Measurements from ENCODE around the gene CHPF2.

The CHPF2 gene

DNA sequence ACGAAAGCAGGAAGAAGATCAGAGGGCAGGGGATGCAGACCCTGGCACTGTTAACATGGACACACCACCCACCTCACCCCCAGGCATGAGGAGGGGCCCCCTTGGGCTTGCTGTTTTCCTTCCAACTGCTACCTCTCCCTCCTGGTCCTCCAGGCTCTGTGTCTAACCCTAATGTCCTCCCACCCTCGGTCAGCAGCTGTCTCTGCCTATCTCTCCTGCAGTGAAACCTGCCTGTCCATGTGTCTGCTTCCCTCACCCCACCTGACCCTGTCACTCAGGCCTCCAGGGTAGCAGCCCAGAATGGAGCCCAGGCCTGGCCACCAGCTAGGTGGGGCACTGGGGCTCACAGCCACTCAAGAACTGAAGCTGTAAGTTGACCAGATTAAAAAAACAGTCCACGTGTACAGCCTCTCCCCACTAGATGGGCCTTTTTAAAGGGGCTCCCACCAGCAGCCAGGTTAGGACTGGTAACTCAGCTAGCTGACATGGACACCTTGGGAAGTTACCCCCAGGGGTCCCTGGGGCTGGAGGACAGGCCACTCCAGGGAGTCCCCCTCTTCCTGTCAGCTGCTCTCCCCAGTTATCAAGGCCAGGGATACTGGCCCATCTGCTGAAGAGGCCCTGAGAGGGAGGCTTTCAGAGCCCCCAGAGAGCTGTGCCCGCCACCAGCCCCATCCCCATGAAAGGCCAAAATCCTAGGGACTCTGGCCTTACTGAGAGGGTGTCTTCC, 14.7 kb downstream of the CHPF2 start:
- DNase-seq (ENCODE audit: low read depth in 2 of 2), result no peak

DNA sequence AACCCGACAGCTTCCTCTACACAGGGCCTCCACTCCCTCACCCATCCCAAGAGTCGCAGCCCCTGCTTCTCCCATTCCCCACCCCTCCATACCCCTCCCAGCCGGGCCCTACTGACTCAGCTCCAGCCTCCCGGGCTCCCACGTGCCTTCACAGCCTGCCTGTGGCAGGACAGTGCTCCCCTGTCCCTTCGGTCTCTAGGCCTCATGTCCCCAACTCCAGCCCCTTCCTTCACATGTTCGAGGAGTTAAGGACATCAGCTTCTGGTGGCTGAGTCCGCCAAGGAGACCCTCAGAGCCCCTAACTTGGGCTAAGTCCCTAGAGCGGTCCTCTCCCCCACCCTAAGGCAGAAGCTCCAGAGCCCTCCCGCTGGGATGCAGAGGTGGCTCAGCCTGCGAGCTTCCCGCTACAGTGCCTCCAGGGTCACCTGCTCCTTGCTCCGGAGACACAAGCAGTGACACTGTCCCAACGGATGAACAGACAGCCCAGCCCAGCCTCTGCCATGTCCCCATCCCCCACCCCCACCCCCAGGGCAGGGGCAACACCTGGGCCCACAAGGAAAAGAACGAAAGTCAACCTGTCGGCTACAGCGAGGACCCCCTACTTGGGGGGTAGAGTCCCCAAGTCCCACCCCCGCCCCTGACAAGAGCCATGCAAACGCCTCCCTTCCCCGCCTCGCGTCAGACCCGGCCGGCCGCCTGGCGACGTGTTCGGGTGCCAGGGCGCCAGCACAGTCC, 15.5 kb downstream of the CHPF2 start:
- no peak for DNase-seq (ENCODE audit: low read depth in 2 of 2)

DNA sequence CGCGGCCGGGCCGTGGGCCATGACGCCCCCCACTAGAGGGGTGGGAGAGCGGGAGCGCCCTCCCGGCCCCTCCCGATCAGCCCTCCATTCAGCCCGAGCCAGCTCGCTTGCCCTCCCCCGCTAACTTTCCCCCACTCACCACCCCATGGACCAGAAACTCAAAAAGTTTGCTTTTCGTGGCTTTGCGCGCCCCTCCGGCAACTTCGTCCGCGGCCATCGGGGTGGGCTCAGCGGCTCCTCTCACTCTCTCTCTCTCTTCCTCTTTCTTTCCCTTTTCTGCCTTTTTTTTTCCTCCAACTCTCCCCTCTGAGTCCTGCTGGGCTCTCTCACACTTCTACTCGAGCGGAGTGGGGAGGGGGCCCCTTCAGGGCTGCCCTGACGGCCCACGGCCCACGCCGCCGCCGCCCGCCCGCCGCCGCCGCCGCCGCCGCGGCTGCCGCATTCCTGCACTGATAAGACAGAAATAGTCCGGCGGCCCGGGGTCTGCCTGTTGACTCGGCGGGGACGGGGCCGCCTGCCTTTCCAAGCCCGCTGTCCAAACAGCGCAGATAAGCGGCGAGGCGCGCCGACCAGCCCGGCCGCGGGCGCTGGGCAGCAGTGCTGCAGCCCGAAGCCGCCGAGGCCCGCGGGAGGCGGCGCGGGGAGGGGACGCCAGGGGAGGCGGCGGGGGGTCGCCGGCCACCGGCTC, 16.2 kb downstream of the CHPF2 start, which contains the start of gene SMARCD3:
SMARCD3 (minus strand) TSS at position 349 of the 688 bp plus-strand sequence; CDS start at position 217, 132 bp downstream.
- DNase-seq (ENCODE audit: low read depth in 2 of 2), result peak; percentile 40 to 49

DNA sequence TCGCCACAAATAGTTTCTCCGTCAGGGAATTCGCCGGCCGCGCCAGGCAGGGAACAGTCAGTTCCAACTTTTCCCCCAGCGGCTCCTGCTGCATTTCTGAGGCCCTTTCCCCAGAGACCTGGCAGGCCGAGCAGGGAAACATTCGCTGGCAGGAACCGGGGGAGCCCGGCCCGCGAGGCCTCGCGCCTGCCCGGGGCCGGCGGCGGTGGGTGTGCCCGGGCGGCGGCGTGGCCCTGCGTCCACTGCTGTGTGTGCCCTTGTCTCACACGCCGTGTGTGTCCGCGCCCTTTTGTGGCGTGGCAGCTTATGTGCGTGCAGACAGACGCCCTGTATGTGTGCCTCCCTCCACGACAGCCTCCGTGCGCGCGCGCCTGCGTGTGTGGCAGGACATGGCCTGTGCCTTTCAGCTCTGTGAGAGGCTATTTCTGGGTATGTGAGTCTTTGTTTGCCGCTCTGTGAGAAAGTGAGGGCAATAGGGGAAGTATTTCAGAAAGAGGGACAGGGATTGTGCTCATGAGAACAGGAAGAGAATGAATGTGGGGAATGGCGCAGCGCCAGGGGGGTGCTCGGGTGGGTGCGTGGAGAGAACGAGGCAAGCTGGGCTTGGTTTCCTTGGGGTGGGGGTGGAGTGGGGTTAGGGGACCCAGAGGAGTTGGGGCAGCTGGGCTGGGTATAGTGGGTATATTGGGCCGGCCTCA, 16.9 kb downstream of the CHPF2 start:
- DNase-seq (ENCODE audit: low read depth in 2 of 2), result no peak

DNA sequence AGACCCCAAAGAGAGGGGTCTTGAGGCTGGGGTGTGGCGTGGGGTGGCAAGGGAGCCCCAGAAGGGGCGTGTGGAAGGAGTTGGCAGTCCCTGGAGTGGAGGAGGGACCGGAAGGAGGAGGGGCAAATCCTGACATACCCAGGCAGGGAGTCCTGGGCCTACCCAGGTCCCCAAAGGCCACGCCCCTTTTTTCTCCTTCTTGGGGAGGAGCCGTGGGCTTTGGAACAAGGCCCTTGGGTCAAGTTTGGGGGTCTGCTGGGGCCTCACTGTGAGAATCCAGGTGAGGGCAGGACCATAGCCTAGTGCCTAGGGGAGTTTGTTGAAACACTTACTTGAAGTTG, 17.4 kb downstream of the CHPF2 start:
- no peak for DNase-seq (ENCODE audit: low read depth in 2 of 2)

DNA sequence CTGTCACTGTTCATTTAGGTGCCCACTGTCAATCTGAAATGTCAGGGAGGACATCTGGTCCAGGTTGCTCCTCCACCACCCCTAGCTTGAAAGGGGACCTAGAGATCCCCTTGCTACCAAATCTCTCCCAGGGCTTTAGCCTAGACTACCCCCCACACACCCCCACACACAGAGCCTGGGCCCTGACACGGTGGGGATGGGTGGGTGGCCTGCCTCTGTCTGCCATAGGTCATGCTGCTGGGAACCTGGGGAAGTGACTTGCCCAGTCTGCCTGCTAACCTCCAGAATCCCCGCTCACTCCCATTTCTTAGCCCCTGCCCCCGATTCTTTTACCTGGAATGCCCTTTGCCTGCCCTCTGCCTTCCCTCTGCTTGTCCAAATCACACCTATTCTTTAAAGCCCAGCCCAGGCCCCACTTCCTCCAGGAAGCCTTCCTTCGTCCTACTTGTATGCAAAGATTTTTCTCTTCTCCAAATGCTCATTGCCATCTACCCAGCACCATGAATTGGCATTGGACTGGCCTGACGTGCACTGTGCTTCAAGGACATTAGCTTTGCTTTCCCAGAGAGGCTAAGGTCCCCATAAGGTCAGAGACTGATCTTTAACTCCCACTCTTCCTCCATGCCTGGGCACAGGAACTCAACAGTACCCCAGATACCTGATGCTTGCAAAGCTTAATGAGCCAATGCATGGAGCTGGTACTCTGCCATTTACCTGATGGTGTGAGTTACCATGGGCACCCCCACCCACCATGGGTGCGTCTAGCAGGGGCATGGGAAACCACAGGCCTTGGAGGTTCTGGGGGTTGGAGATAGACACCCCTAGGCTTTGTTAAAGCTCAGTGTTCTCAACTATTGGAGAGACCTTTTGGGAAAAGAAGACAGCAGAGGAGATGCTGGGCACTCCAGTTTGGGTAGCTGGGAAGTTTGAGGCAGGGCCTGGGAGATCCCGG, 18.2 kb downstream of the CHPF2 start:
- no peak for DNase-seq (ENCODE audit: low read depth in 2 of 2)

DNA sequence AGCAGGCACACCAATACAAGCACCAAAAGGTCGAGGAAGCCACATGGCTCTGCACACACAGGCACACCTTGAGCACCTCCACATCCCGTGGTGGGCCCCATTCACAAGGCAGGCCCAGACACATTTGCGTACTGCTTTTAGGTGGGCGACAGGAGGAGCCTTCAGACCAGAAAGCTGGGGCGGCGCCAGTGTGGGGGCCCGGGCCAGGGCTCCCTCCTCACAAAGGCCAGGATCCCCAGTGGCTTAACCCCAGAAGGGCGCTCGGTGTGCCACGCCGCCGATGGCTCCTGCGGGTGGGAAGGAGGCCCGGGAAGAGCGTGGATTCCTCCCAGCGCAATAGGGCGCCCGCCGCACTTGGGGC, 19.0 kb downstream of the CHPF2 start:
- DNase-seq (ENCODE audit: low read depth in 2 of 2), result no peak

DNA sequence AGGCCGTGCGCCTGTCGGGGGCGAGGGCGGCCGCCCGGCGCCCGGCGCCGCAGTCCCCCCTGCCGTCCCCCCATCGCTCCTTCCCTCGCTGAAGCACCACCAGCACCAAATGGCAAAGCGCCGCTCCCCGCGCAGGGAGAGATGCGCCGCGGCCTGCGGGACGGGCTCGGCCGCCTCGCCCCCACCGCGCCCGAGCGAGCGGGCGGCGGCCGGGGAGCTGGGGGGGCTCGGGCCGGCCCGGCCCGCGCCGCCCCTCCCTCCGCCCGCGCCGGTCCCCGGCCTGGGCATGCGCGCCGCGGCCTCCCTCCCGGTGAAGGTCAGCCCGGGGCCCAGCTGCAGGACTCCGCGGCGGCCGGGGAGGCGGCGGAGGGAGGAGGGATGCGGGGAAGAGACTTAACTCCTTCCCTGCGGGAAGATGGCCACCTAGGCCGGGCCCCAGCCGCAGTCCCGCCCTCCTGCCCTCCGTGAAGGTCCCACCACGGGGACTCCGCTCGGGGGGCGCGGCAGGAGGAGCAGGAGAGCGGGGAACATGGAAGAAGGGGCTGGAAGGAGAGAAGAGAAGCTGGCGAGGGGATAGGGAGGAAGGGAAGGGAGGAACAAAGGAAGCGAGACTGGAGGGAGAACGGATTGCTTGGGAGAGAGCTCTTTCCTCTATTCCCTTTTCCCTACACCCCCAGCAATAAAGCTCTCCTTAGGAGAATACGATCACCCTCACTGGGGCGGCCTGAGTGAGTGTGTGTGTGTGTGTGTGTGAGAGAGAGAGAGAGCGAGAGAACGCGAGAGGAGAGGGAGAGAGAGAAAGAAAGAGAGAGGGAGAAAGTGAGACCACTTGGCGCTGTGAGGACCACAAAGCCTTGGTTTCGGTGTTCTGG, 19.6 kb downstream of the CHPF2 start:
- peak; percentile 40 to 46 for DNase-seq (ENCODE audit: low read depth in 2 of 2)

DNA sequence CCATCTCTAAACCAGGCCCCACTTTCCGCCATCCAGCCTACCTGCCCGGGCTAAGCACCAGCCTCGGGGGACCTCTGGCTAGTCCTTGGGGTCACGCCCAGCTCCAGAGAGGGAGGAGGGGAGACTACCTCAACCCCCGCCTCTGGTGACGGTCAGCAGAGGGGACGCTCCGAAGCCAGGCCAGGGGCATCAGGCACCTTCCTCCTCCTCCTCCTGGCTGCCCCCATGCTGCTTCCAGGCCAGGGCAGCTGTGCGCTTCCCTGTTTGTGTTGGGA, 20.2 kb downstream of the CHPF2 start:
- no peak for DNase-seq (ENCODE audit: low read depth in 2 of 2)

DNA sequence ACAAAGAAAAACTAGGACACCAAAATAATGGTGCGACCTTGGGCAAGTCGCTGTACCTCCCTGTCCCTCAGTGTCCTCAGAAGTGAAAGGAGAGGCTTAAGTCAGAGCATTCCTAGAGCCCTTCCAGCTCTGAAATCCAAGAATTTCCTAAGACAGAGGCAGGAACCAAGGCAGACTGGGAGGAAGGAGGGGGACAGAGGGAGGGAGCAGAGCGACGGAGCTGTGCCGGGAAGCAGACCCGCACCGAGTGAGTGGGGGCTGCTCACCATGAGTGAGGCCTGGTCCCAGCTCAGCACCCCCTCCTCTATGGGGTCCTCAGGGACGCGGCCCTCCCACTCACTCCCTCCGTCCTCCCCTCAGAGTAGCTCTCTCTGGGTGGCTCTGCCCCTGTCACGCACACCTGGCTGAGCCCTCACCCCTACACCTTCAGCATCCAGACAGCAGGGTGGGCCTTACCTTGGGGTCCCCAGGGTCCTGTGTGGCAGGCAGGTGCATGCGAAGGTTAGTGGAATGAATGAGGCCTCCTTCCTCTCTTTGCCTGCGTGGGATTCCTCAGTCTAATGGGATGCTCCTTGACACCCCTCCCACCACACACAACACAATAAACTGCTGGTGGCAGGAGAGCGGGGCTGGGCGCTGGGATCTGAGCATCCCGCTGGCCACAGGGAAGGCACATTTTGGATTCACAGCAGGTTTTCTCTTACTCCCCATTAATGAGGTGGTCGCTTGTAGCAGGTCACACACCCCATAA, 20.9 kb downstream of the CHPF2 start:
- no peak for DNase-seq (ENCODE audit: low read depth in 2 of 2)

DNA sequence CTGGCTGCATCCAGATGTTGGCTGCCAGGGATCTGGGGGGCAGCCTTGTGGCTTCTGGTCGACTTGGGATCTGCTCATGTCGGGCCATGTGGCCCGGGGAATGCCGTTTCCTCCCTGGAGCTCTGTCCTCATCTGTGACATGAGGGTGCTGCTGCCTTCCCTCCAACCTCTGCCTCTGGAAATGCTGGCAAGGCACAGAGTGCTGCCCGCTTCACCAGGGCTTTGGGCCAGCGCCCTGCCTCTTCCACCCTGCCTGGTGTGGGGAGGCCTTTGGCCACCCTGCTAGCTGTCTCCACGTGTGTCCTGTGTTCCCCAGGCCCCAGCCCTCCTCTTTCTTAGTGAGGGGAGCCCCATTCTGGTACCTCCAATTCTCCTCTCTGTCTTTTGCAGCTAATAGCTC, 22.0 kb downstream of the CHPF2 start:
- DNase-seq (ENCODE audit: low read depth in 2 of 2), result no peak

DNA sequence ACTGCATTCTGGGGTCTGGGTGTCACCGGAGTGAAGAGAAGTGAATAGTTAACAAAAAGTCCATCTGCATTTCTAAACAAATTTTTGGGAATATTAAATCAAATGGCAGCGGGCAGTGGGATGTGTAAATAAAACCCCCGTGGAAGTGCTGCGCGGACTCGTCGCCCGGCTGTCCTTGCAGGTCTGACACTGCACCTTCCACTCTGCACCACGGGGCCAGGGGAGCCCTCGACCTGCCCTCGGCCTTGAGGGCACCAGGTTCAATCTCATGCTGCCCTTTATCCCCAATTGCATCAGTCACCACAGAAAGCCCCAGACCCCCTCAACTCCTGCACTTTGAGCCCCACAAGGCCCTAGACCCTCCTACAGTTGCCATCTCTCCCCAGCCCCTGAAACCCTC, 22.6 kb downstream of the CHPF2 start:
- no peak for DNase-seq (ENCODE audit: low read depth in 2 of 2)

DNA sequence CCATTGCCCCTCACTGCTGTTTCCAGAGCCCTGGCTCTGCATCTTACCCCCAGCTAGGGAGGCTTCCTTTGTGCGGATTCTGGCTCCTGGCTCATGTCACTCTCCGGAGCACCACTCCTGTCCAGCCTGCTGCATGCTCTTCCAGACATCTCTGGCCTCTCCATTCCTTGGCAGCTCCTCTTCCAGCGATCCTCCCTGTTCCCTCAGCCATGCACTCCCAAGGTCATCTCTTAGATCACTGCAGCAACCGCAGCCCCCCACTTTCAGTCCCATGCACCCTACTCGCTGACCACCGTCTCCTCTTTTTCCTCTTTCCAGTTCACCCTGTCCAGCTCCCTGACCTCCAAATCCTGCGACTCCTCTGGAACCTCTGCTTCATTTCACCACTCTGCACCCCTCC, 23.1 kb downstream of the CHPF2 start:
- DNase-seq (ENCODE audit: low read depth in 2 of 2), result no peak

DNA sequence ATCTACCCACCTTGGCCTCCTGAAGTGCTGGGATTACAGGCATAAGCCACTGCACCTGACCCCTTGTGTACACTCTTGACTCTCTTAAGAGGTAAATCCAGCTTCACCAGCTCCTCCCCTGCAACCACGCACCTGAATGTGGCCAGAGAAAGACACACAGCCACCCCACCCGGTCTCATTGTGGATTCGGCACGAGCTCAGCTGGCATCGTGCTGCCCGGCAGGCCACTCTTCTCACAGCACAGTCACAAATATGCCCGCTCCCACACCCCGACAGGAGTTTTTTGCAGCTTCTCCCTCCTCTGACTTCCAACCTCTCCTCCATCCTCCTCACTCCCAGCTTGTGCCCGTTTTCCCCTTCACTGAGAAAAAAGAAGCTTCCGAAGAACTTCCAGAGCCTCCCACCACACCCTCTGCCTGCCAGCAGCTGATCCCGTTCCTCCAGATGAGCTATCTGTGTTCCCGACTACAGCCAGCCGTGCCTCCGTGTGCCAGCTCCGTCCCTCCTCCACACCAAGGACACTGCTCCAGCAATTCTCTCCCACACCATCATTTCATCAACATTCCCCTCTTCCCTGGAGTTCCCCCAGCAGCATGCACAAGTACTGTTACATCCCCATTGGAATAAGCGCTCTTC, 24.2 kb downstream of the CHPF2 start:
- no peak for DNase-seq (ENCODE audit: low read depth in 2 of 2)

DNA sequence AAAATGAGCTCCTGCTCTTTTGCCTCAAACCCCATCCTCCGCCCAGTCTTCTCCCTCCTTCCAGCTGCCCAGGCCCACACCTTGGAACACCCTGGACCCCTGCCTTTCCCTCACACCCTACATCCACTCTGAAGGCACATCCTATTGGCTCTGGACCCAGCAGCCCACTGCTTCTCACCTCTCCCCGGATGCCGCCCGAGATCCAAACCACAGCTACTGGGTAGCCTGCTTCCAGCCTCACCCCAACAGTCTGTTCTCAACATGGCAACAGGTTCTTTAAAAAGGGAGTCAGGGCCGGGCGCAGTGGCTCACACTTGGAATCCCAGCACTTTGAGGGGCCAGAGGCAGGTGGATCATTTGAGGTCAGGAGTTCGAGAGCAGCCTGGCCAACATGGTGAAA, 25.7 kb downstream of the CHPF2 start:
- DNase-seq (ENCODE audit: low read depth in 2 of 2), result no peak

DNA sequence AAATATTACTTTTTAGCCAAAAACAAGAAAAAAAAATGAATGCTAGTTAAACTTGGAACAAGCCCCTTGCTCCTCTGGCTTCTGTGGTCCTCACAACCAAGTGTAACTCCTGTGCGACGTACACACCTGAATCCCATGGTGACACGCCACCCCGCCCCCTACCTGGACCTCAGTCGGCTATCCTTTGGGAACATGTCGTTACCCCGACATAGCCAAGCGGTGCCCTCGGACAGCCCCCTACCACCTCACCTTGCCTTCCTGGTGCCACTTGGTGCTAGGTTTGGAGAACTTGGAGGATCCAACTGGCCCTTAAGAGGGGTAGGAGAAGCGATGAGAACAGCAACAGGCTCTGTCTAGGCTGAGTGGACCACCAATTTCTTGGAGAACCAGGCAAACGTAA, 28.2 kb downstream of the CHPF2 start:
- DNase-seq (ENCODE audit: low read depth in 2 of 2), result no peak

DNA sequence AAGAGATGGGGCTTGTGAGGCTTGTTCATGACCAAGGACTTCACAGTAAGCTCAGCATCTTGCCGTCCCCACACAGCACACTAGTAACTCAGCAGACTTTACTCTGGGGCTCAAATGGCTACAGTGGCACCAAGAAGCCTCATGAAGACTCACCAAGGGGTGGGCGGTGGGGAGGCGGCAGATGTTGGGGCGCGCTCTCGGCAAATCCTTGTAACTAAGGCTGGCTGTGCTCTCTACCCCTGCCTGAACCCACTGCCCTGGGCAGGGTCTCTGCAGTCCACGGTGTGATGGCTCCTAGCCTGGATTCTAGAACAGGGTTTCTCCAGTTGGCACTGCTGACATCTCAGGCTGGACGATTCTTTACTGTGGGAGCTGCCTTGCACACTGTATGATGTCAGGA, 28.6 kb downstream of the CHPF2 start:
- no peak for DNase-seq (ENCODE audit: low read depth in 2 of 2)

DNA sequence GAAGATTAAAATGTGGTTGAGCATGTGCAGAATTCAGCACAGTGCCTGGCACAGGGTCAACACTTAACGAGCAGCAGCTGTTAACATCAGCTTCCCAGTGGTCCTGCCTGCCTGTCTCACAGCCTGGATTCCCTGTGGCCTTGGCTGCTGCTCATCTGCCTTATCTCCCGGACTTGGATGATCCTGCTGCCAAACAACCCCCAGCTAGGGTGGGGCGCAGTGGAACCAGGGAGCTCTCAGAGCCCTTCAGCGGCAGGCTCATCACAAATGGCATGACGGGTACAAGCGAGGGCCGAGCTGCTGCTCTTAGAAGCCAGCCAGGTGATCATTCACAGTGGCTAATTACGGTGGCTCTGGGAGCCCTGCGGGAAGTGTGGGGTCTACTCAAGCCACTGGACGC, 29.2 kb downstream of the CHPF2 start:
- DNase-seq (ENCODE audit: low read depth in 2 of 2), result no peak

DNA sequence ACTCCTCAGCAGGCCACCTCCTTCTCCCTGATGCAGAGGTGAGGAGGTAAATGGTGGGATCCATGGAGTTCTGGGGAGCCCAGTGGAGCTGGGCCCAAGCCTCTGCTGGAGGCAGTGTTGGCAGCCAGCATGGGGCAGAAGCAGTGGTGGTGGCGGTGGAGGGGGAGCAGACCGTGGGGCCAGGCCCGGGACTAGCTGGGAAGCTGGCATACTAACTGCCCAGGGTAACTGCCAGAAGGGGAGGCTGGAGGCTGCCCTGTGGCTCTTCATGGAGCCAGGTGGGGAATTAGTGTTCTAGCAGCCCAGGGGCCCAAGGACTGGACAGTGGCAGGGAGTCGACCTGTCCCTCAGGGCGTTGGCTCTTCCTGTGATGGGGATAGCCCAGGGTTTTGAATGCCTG, 32.3 kb downstream of the CHPF2 start:
- DNase-seq (ENCODE audit: low read depth in 2 of 2), result no peak

Data from fibroblast of skin of left quadriceps (primary cell).